PFSK-1 (cell line): ENCODE measurements around the gene ZNF32.

Experiments
- FOXP2 ChIP-seq: optimal IDR thresholded peaks from 2 replicates; pipeline ENCODE3; 2011; ENCODE audit warnings: borderline replicate concordance, control low read depth, inconsistent platforms; ENCODE audit not compliant: insufficient read depth; ENCODE audit errors: extremely low read length, extremely low read depth
- POLR2AphosphoS5 ChIP-seq: IDR thresholded peaks from 2 replicates; pipeline ENCODE4 v1.6.1; 2012; ENCODE audit warnings: low read depth, mild to moderate bottlenecking, control low read depth, low read length, moderate library complexity
- SIN3A ChIP-seq: IDR thresholded peaks from 2 replicates; pipeline ENCODE4 v1.6.1; 2012; ENCODE audit warnings: mild to moderate bottlenecking, low read length, moderate library complexity, borderline replicate concordance; ENCODE audit not compliant: insufficient read depth
- TAF1 ChIP-seq: IDR thresholded peaks from 2 replicates; pipeline ENCODE4 v1.6.1; 2012; ENCODE audit warnings: low read length, control low read depth, borderline replicate concordance; ENCODE audit not compliant: insufficient read depth
- TF ChIP-seq, protein P1 (sequence below), 2 experiments: IDR thresholded peaks; 2 replicates each; pipeline versions ENCODE4 v1.6.1 to v1.8.0; 2011 to 2012; ENCODE audit warnings: low read depth in 2 of 2, low read length in 2 of 2, control low read depth in 1 of 2, inconsistent platforms in 1 of 2, mild to moderate bottlenecking in 1 of 2, moderate library complexity in 1 of 2; ENCODE audit not compliant: insufficient read depth in 1 of 2

Gene ZNF32

DNA sequence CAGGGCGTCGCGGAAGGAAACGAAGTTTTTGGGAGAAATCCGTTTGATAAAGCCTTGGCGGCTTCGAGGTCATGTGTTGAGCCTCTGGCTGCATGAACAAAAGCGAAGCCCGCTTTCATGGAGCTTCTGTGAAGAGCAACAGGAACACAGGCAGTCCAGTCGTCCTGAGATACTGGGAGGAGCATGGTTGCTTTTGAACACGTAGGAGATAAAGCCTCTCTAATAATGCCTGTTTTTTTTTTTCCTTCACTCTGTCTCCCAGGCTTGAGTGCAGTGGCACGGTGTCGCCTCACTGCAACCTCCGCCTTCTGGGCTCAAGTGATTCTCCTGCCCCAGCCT is 473 bp upstream of the ZNF32 start:
- no peak for TF ChIP-seq SIN3A
- TF ChIP-seq POLR2AphosphoS5 = no peak
- TF ChIP-seq FOXP2 = no peak
- TF ChIP-seq, protein P1, sequence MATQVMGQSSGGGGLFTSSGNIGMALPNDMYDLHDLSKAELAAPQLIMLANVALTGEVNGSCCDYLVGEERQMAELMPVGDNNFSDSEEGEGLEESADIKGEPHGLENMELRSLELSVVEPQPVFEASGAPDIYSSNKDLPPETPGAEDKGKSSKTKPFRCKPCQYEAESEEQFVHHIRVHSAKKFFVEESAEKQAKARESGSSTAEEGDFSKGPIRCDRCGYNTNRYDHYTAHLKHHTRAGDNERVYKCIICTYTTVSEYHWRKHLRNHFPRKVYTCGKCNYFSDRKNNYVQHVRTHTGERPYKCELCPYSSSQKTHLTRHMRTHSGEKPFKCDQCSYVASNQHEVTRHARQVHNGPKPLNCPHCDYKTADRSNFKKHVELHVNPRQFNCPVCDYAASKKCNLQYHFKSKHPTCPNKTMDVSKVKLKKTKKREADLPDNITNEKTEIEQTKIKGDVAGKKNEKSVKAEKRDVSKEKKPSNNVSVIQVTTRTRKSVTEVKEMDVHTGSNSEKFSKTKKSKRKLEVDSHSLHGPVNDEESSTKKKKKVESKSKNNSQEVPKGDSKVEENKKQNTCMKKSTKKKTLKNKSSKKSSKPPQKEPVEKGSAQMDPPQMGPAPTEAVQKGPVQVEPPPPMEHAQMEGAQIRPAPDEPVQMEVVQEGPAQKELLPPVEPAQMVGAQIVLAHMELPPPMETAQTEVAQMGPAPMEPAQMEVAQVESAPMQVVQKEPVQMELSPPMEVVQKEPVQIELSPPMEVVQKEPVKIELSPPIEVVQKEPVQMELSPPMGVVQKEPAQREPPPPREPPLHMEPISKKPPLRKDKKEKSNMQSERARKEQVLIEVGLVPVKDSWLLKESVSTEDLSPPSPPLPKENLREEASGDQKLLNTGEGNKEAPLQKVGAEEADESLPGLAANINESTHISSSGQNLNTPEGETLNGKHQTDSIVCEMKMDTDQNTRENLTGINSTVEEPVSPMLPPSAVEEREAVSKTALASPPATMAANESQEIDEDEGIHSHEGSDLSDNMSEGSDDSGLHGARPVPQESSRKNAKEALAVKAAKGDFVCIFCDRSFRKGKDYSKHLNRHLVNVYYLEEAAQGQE (IDR thresholded peaks at IDR 0.05; ENCODE audit: insufficient read depth in 1 of 2, low read depth in 2 of 2, low read length in 2 of 2) = no peak
- no peak for TF ChIP-seq TAF1

- TF ChIP-seq TAF1 (no peak), POLR2AphosphoS5 (no peak), SIN3A (no peak), FOXP2 (no peak)
- TF ChIP-seq, protein P1 (IDR thresholded peaks at IDR 0.05; ENCODE audit: insufficient read depth in 1 of 2, low read depth in 2 of 2, low read length in 2 of 2) = no peak
Observed at GRCh38 chr10:43648095-43648397, 635 bp downstream of the ZNF32 start.

- no peak for TF ChIP-seq SIN3A
- no peak for TF ChIP-seq POLR2AphosphoS5
- TF ChIP-seq TAF1 = no peak
- no peak for TF ChIP-seq FOXP2
Observed at GRCh38 chr10:43647576-43647975, 1.1 kb downstream of the ZNF32 start.

GRCh38 chr10:43645866-43646265 is 2.8 kb downstream of the ZNF32 start:
- TF ChIP-seq FOXP2 (no peak), SIN3A (no peak), POLR2AphosphoS5 (no peak), TAF1 (no peak)
- TF ChIP-seq, protein P1 (IDR thresholded peaks at IDR 0.05; ENCODE audit: insufficient read depth in 1 of 2, low read depth in 2 of 2, low read length in 2 of 2) = no peak

GRCh38 chr10:43644252-43644651 is 4.4 kb downstream of the ZNF32 start:
- TF ChIP-seq FOXP2 (no peak), TAF1 (no peak), SIN3A (no peak), POLR2AphosphoS5 (no peak)
- TF ChIP-seq, protein P1 (IDR thresholded peaks at IDR 0.05; ENCODE audit: insufficient read depth in 1 of 2, low read depth in 2 of 2, low read length in 2 of 2) = no peak
